IMR-90 (cell line): Measurements from ENCODE around the gene IL1RAPL1. TPM values are rescaled to one million over a fixed set of nuclear protein-coding genes. Genes with fewer than 3 reads are reported as not detected.

Experiments
- ATAC-seq: fragments of 200-7000 bp; cut with Tn5 transposase; 2 replicates; pipeline ENCODE4 v1.9.1; 2020; ENCODE audit warnings: low read depth, mild to moderate bottlenecking, moderate library complexity
- BruUV-seq: library from RNA; stranded (reverse); fragments of 400-500 nt; replicated peaks from 2 replicates; lab custom pipeline; 2021; lab: Mats Ljungman, UMichigan
- CTCF ChIA-PET: fragments of 300-600 bp; formaldehyde crosslinking; extraction: SDS; loops from one replicate; lab custom pipeline; 2021; ENCODE audit warnings: antibody characterized with exemption; lab: Yijun Ruan, JAX
- POLR2A ChIA-PET: fragments of 300-600 bp; sonication (Branson Sonifier 250); formaldehyde crosslinking; loops from one replicate; lab custom pipeline; 2022; ENCODE audit warnings: antibody characterized with exemption; ENCODE audit not compliant: unreplicated experiment; lab: Charles Lee
- DNase-seq: peaks from one replicate; pipeline ENCODE4 v3.0.0; 2013
- H2AFZ ChIP-seq: replicated peaks from 2 replicates; pipeline ENCODE3; 2013; ENCODE audit warnings: low read length, mild to moderate bottlenecking; ENCODE audit not compliant: poor library complexity
- H2AK5ac ChIP-seq: 2 replicates; pipeline ENCODE4 v1.6.1; 2013; ENCODE audit warnings: low read depth, low read length, inconsistent platforms
- H2AK9ac ChIP-seq: replicated peaks from 2 replicates; pipeline ENCODE3; 2013; ENCODE audit warnings: mild to moderate bottlenecking, low read depth, low read length, moderate library complexity; ENCODE audit not compliant: poor library complexity
- H2BK120ac ChIP-seq: 2 replicates; pipeline ENCODE4 v1.6.1; 2013; ENCODE audit warnings: low read depth, low read length, inconsistent platforms
- H2BK15ac ChIP-seq: 3 replicates; pipeline ENCODE4 v1.6.1; 2013; ENCODE audit warnings: low read depth, low read length, inconsistent platforms
- H2BK20ac ChIP-seq: 2 replicates; pipeline ENCODE4 v1.6.1; 2013; ENCODE audit warnings: low read depth, mild to moderate bottlenecking, inconsistent platforms, low read length, moderate library complexity
- H2BK5ac ChIP-seq: 2 replicates; pipeline ENCODE4 v1.6.1; 2013; ENCODE audit warnings: mild to moderate bottlenecking, low read depth, low read length, inconsistent platforms; ENCODE audit not compliant: poor library complexity, severe bottlenecking
- H3K14ac ChIP-seq: replicated peaks from 2 replicates; pipeline ENCODE4 v1.6.1; 2013; ENCODE audit warnings: low read depth, low read length, inconsistent platforms
- H3K18ac ChIP-seq: 2 replicates; pipeline ENCODE4 v1.6.1; 2013; ENCODE audit warnings: low read depth, low read length, control low read depth
- H3K23ac ChIP-seq: 2 replicates; pipeline ENCODE4 v1.6.1; 2013; ENCODE audit warnings: low read depth, low read length, inconsistent platforms
- H3K27ac ChIP-seq: 2 replicates; pipeline ENCODE4 v1.5.1; 2013; ENCODE audit warnings: mild to moderate bottlenecking, control low read depth, low read length; ENCODE audit not compliant: insufficient read depth
- H3K27me3 ChIP-seq: 2 replicates; pipeline ENCODE4 v1.6.1; 2013; ENCODE audit warnings: low read length; ENCODE audit not compliant: control insufficient read depth, insufficient read depth
- H3K36me3 ChIP-seq: 2 replicates; pipeline ENCODE4 v1.6.1; 2013; ENCODE audit warnings: low read length, mixed read lengths; ENCODE audit not compliant: control insufficient read depth, insufficient read depth
- H3K4ac ChIP-seq: 2 replicates; pipeline ENCODE4 v1.6.1; 2013; ENCODE audit warnings: low read depth, low read length, inconsistent platforms
- H3K4me1 ChIP-seq: 2 replicates; pipeline ENCODE4 v1.6.1; 2013; ENCODE audit warnings: low read length, mixed read lengths; ENCODE audit not compliant: control insufficient read depth, insufficient read depth
- H3K4me2 ChIP-seq: 2 replicates; pipeline ENCODE4 v1.6.1; 2013; ENCODE audit warnings: low read depth, mild to moderate bottlenecking, control low read depth, low read length, moderate library complexity
- H3K4me3 ChIP-seq: 2 replicates; pipeline ENCODE4 v1.5.1; 2013; ENCODE audit warnings: low read depth, mild to moderate bottlenecking, control low read depth, low read length, moderate library complexity; ENCODE audit not compliant: insufficient read depth
- H3K56ac ChIP-seq: 2 replicates; pipeline ENCODE4 v1.6.1; 2013; ENCODE audit warnings: low read length, inconsistent platforms; ENCODE audit not compliant: insufficient read depth; ENCODE audit errors: extremely low read depth
- H3K79me1 ChIP-seq, 2 experiments: 2 replicates each; pipeline ENCODE4 v1.6.1; 2013; ENCODE audit warnings: low read length in 2 of 2, inconsistent platforms in 1 of 2, low read depth in 1 of 2
- H3K9ac ChIP-seq: 2 replicates; pipeline ENCODE4 v1.6.1; 2013; ENCODE audit warnings: low read depth, low read length, control low read depth
- H3K9me1 ChIP-seq: 2 replicates; pipeline ENCODE4 v1.6.1; 2013; ENCODE audit warnings: low read length, inconsistent platforms; ENCODE audit not compliant: insufficient read depth
- H3K9me3 ChIP-seq: 2 replicates; pipeline ENCODE4 v1.6.1; 2013; ENCODE audit warnings: low read length; ENCODE audit not compliant: control insufficient read depth, insufficient read depth
- H4K20me1 ChIP-seq: 2 replicates; pipeline ENCODE4 v1.6.1; 2013; ENCODE audit warnings: low read length, inconsistent platforms; ENCODE audit not compliant: insufficient read depth
- H4K5ac ChIP-seq: 2 replicates; pipeline ENCODE4 v1.6.1; 2013; ENCODE audit warnings: mild to moderate bottlenecking, low read depth, low read length, control low read depth
- H4K8ac ChIP-seq, 2 experiments: 2 replicates each; pipeline ENCODE4 v1.6.1; 2013; ENCODE audit warnings: low read depth in 2 of 2, low read length in 2 of 2, control low read depth in 1 of 2, inconsistent platforms in 1 of 2
- H4K91ac ChIP-seq: 2 replicates; pipeline ENCODE4 v1.6.1; 2013; ENCODE audit warnings: low read depth, low read length, inconsistent platforms; ENCODE audit not compliant: insufficient read depth
- BHLHE40 ChIP-seq: fragments of 150-350 bp; IDR thresholded peaks from 2 replicates; pipeline ENCODE4 v1.6.1; 2016; ENCODE audit warnings: mild to moderate bottlenecking, low read depth, low read length
- CEBPB ChIP-seq: IDR thresholded peaks from 2 replicates; pipeline ENCODE4 v1.6.1; 2012; ENCODE audit warnings: low read depth, low read length, improper control_type of control experiment
- CHD1 ChIP-seq: IDR thresholded peaks from 2 replicates; pipeline ENCODE4 v1.6.1; 2012; ENCODE audit warnings: low read depth, low read length, improper control_type of control experiment
- FOS ChIP-seq: fragments of 150-350 bp; IDR thresholded peaks from 2 replicates; pipeline ENCODE4 v1.6.1; 2016; ENCODE audit warnings: low read depth, low read length
- MAFK ChIP-seq: IDR thresholded peaks from 2 replicates; pipeline ENCODE4 v1.6.1; 2012; ENCODE audit warnings: low read depth, low read length, improper control_type of control experiment
- MAZ ChIP-seq: IDR thresholded peaks from 2 replicates; pipeline ENCODE4 v1.6.1; 2012; ENCODE audit warnings: low read depth, mild to moderate bottlenecking, low read length, improper control_type of control experiment, moderate library complexity, borderline replicate concordance
- MXI1 ChIP-seq: IDR thresholded peaks from 2 replicates; pipeline ENCODE4 v1.6.1; 2012; ENCODE audit warnings: low read depth, mild to moderate bottlenecking, low read length, moderate library complexity, borderline replicate concordance
- NFE2L2 ChIP-seq: fragments of 150-350 bp; IDR thresholded peaks from 2 replicates; pipeline ENCODE4 v1.6.1; 2016; ENCODE audit warnings: low read depth, mild to moderate bottlenecking, low read length
- POLR2A ChIP-seq: IDR thresholded peaks from 2 replicates; pipeline ENCODE4 v1.6.1; 2012; ENCODE audit warnings: mild to moderate bottlenecking, low read depth, low read length
- RAD21 ChIP-seq: IDR thresholded peaks from 2 replicates; pipeline ENCODE4 v1.6.1; 2012; ENCODE audit warnings: low read length, improper control_type of control experiment
- RCOR1 ChIP-seq: IDR thresholded peaks from 2 replicates; pipeline ENCODE4 v1.6.1; 2012; ENCODE audit warnings: mild to moderate bottlenecking, low read length, improper control_type of control experiment; ENCODE audit not compliant: insufficient replicate concordance
- RFX5 ChIP-seq: IDR thresholded peaks from 2 replicates; pipeline ENCODE4 v1.8.0; 2012; ENCODE audit warnings: low read depth, mild to moderate bottlenecking, low read length, moderate library complexity
- SMC3 ChIP-seq: fragments of 150-350 bp; IDR thresholded peaks from 2 replicates; pipeline ENCODE4 v1.6.1; 2016; ENCODE audit warnings: low read depth, mild to moderate bottlenecking, antibody characterized with exemption, low read length, moderate library complexity
- WGBS, 2 experiments: methylation state at CpG; one replicate each; pipeline versions ENCODE4 v1.1.5 to v1.1.7; 2013; ENCODE audit warnings: missing lambda C conversion rate in 2 of 2; ENCODE audit not compliant: insufficient read length in 1 of 2; ENCODE audit errors: extremely low coverage in 2 of 2; 5-methylcytosine and 5-hydroxymethylcytosine counted together
- dilution Hi-C: fragments of 300-500 bp; cut with HindIII; formaldehyde crosslinking; loops from one replicate; pipeline ENCODE4 v1.14.3; 2018; ENCODE audit warnings: low sequenced_read_pairs; ENCODE audit not compliant: unreplicated experiment
- in situ Hi-C: fragments of 300-500 bp; cut with MboI; formaldehyde crosslinking; loops from 3 replicates; pipeline ENCODE4 v1.14.3; 2019; ENCODE audit warnings: low sequenced_read_pairs, inconsistent platforms, mixed read lengths
- intact Hi-C: fragments of 100-400 bp; cut with micrococcal nuclease; formaldehyde crosslinking; loops from 2 replicates; pipeline ENCODE4 v1.10.0; 2022
- polyA plus RNA-seq, 3 experiments: library from polyadenylated mRNA; depleted of rRNA; stranded (reverse); fragments of >200 nt; gene quantifications; 2 replicates each; pipeline ENCODE4 v1.2.3, GENCODE V29; 2012; ENCODE audit warnings: low replicate concordance in 1 of 3
- total RNA-seq: library from RNA; depleted of rRNA; stranded (reverse); fragments of >200 nt; gene quantifications from 2 replicates; pipeline ENCODE4 v1.2.3, GENCODE V29; 2012
- TF ChIP-seq, protein P1 (sequence below): fragments of 150-350 bp; IDR thresholded peaks from 2 replicates; pipeline ENCODE4 v1.6.1; 2017; ENCODE audit warnings: mild to moderate bottlenecking, antibody characterized with exemption, low read length, low read depth
- TF ChIP-seq, protein P2 (sequence below): fragments of 150-350 bp; IDR thresholded peaks from 2 replicates; pipeline ENCODE4 v1.6.1; 2016; ENCODE audit warnings: low read depth, mild to moderate bottlenecking, low read length, moderate library complexity, borderline replicate concordance
- TF ChIP-seq, protein P3 (sequence below): conservative IDR thresholded peaks from 2 replicates; pipeline ENCODE4 v1.5.1; 2012; ENCODE audit warnings: mild to moderate bottlenecking, low read depth, low read length, improper control_type of control experiment

The IL1RAPL1 gene
- total and polyA plus RNA-seq, 2 of the 4 experiments (the other 2 are of a cell fraction) = 1.5 to 9.0 TPM

DNA sequence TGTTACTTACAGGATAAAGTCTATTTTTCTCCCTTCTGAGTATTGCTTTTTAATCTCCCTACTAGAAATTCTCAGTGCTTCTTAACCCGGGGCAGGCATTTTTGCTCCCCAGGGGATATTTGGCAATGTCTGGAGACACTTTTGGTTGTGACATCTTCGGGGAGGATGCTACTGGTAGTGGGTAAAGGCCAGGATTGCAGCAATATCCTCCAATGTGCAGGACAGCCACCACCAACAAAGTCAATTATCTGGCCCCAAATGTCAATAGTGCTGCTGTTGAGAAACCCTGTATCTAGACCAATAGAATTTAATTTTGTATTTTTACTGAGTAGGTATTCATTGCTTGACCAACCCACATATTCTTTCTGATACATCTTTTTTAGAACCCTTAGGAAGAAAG is 958.6 kb downstream of the IL1RAPL1 start:
- DNase-seq (no peak), ATAC-seq (no peak)
- H2BK20ac ChIP-seq = no peak overlapping the region
- H3K23ac ChIP-seq = no peak overlapping the region
- H3K18ac ChIP-seq = no peak overlapping the region
- dilution Hi-C loops = no loop called here
- no peak overlapping the region for H3K4me3 ChIP-seq
- no peak overlapping the region for H3K4ac ChIP-seq
- no peak overlapping the region for H2BK15ac ChIP-seq
- no TSS peak for BruUV-seq
- H3K4me2 ChIP-seq = no peak overlapping the region
- H2BK120ac ChIP-seq = no peak overlapping the region
- H3K56ac ChIP-seq = no peak overlapping the region
- POLR2A ChIA-PET = no interaction called here
- H2BK5ac ChIP-seq = no peak overlapping the region
- TF ChIP-seq, protein P1, sequence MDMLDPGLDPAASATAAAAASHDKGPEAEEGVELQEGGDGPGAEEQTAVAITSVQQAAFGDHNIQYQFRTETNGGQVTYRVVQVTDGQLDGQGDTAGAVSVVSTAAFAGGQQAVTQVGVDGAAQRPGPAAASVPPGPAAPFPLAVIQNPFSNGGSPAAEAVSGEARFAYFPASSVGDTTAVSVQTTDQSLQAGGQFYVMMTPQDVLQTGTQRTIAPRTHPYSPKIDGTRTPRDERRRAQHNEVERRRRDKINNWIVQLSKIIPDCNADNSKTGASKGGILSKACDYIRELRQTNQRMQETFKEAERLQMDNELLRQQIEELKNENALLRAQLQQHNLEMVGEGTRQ = no peak
- TF ChIP-seq NFE2L2 (no peak), CHD1 (no peak), POLR2A (no peak), MAFK (no peak), RFX5 (no peak), BHLHE40 (no peak), RCOR1 (no peak), SMC3 (no peak), MAZ (no peak), RAD21 (no peak), FOS (no peak), CEBPB (no peak), MXI1 (no peak)
- TF ChIP-seq, protein P2, sequence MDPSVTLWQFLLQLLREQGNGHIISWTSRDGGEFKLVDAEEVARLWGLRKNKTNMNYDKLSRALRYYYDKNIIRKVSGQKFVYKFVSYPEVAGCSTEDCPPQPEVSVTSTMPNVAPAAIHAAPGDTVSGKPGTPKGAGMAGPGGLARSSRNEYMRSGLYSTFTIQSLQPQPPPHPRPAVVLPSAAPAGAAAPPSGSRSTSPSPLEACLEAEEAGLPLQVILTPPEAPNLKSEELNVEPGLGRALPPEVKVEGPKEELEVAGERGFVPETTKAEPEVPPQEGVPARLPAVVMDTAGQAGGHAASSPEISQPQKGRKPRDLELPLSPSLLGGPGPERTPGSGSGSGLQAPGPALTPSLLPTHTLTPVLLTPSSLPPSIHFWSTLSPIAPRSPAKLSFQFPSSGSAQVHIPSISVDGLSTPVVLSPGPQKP = no peak
- TF ChIP-seq, protein P3, sequence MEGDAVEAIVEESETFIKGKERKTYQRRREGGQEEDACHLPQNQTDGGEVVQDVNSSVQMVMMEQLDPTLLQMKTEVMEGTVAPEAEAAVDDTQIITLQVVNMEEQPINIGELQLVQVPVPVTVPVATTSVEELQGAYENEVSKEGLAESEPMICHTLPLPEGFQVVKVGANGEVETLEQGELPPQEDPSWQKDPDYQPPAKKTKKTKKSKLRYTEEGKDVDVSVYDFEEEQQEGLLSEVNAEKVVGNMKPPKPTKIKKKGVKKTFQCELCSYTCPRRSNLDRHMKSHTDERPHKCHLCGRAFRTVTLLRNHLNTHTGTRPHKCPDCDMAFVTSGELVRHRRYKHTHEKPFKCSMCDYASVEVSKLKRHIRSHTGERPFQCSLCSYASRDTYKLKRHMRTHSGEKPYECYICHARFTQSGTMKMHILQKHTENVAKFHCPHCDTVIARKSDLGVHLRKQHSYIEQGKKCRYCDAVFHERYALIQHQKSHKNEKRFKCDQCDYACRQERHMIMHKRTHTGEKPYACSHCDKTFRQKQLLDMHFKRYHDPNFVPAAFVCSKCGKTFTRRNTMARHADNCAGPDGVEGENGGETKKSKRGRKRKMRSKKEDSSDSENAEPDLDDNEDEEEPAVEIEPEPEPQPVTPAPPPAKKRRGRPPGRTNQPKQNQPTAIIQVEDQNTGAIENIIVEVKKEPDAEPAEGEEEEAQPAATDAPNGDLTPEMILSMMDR = no peak
- H2AFZ ChIP-seq = no peak overlapping the region
- H3K14ac ChIP-seq = no peak overlapping the region
- no peaks in the 10 kb centered on the region for H3K9me1 ChIP-seq
- H4K8ac ChIP-seq = no peak overlapping the region
- no peaks in the 10 kb centered on the region for H3K27me3 ChIP-seq
- WGBS, 2 experiments = no CpG with 5 or more reads among the region's 2 CpGs
- no peaks in the 10 kb centered on the region for H3K79me1 ChIP-seq
- no peak overlapping the region for H2AK5ac ChIP-seq
- H4K20me1 ChIP-seq = no peaks in the 10 kb centered on the region
- no peak overlapping the region for H3K27ac ChIP-seq
- H4K91ac ChIP-seq = no peak overlapping the region
- no peak overlapping the region for H2AK9ac ChIP-seq
- no peak overlapping the region for H3K9ac ChIP-seq
- CTCF ChIA-PET = no interaction called here
- H3K9me3 ChIP-seq = no peaks in the 10 kb centered on the region
- in situ Hi-C loops = no loop called here
- intact Hi-C loops = no loop called here
- H4K5ac ChIP-seq = no peak overlapping the region
- no peaks in the 10 kb centered on the region for H3K36me3 ChIP-seq
- H3K4me1 ChIP-seq = no peaks in the 10 kb centered on the region
